Hepatocyte (in vitro differentiated cells): Measurements from ENCODE around the gene ARMH3. TPM values are rescaled to one million over a fixed set of nuclear protein-coding genes. Genes with fewer than 3 reads are reported as not detected.
A peak's percentile ranks its signal among the peaks of the same experiment; 100 is the strongest.

Experiments
- DNase-seq: peaks from one replicate; pipeline ENCODE4 v3.0.0-alpha.2; 2016; ENCODE audit warnings: low spot score
- H2AFZ ChIP-seq: fragments of 200-600 bp; sonication (generic); 2 replicates; pipeline ENCODE4 v1.6.0; 2016; ENCODE audit warnings: antibody characterized with exemption, mild to moderate bottlenecking
- H3K27ac ChIP-seq: fragments of 200-600 bp; sonication (generic); 2 replicates; pipeline ENCODE4 v1.5.1; 2016; ENCODE audit warnings: mild to moderate bottlenecking
- H3K27me3 ChIP-seq: fragments of 200-600 bp; sonication (generic); 2 replicates; pipeline ENCODE4 v1.6.1; 2016
- H3K36me3 ChIP-seq: fragments of 200-600 bp; sonication (generic); replicated peaks from 2 replicates; pipeline ENCODE4 v1.5.1; 2016; ENCODE audit warnings: low read depth; ENCODE audit not compliant: insufficient read depth
- H3K4me1 ChIP-seq: fragments of 200-600 bp; sonication (generic); 2 replicates; pipeline ENCODE4 v1.5.1; 2016; ENCODE audit warnings: mild to moderate bottlenecking, moderate library complexity; ENCODE audit not compliant: insufficient read depth
- H3K4me2 ChIP-seq: fragments of 200-600 bp; sonication (generic); 2 replicates; pipeline ENCODE4 v1.6.0; 2016
- H3K4me3 ChIP-seq: fragments of 200-600 bp; sonication (generic); 2 replicates; pipeline ENCODE4 v1.5.1; 2016; ENCODE audit warnings: mild to moderate bottlenecking
- H3K79me2 ChIP-seq: fragments of 200-600 bp; sonication (generic); 2 replicates; pipeline ENCODE4 v1.6.0; 2017; ENCODE audit warnings: mild to moderate bottlenecking
- H3K9me2 ChIP-seq: fragments of 200-600 bp; sonication (generic); replicated peaks from 2 replicates; pipeline ENCODE4 v1.6.0; 2017; ENCODE audit warnings: mild to moderate bottlenecking; ENCODE audit not compliant: insufficient read depth
- H3K9me3 ChIP-seq: fragments of 200-600 bp; sonication (generic); 2 replicates; pipeline ENCODE4 v1.5.1; 2016; ENCODE audit warnings: low read depth, mild to moderate bottlenecking
- H4K20me1 ChIP-seq: fragments of 200-600 bp; sonication (generic); 2 replicates; pipeline ENCODE4 v1.6.0; 2016; ENCODE audit warnings: mild to moderate bottlenecking; ENCODE audit not compliant: insufficient read depth, poor library complexity, severe bottlenecking
- EZH2 ChIP-seq: fragments of 200-600 bp; sonication (generic); IDR thresholded peaks from 2 replicates; pipeline ENCODE4 v1.6.1; 2016; ENCODE audit warnings: antibody characterized with exemption, mild to moderate bottlenecking, borderline replicate concordance
- EZH2phosphoT487 ChIP-seq: fragments of 200-600 bp; sonication (generic); IDR thresholded peaks from one replicate; pipeline ENCODE4 v1.6.1; 2018; ENCODE audit warnings: antibody characterized with exemption, mild to moderate bottlenecking, low read depth, moderate library complexity; ENCODE audit not compliant: unreplicated experiment, severe bottlenecking
- WGBS: methylation state at CpG from one replicate; pipeline ENCODE4 v1.1.6; 2016; ENCODE audit warnings: low lambda C conversion rate; ENCODE audit errors: missing lambda C conversion rate; 5-methylcytosine and 5-hydroxymethylcytosine counted together
- polyA plus RNA-seq: library from polyadenylated mRNA; unstranded; fragments of >200 nt; fragmentation: Nextera tagmentation; extraction: Ambion mirVana; gene quantifications from 2 replicates; pipeline ENCODE4 v1.2.1, GENCODE V29; 2016
- total RNA-seq: library from RNA; depleted of rRNA; stranded (reverse); fragments of >200 nt; gene quantifications from 2 replicates; pipeline ENCODE4 v1.2.3, GENCODE V29; 2014
- TF ChIP-seq, protein P1 (sequence below): fragments of 200-600 bp; sonication (generic); IDR thresholded peaks from 2 replicates; pipeline ENCODE4 v1.5.1; 2016; ENCODE audit warnings: antibody characterized with exemption, mild to moderate bottlenecking; ENCODE audit not compliant: poor library complexity

ARMH3 gene
- total and polyA plus RNA-seq, 2 experiments from 2014 or later = 10.6 to 15.1 TPM

- H3K36me3 ChIP-seq = no peaks in the 10 kb centered on the region
- peak overlapping the region; percentile 99 for H3K4me2 ChIP-seq
- H3K4me1 ChIP-seq = peaks cover 18% of the 10 kb centered on the region
- H3K4me3 ChIP-seq = peak overlapping the region; percentile 80
- peak overlapping the region; percentile 91 for H3K27ac ChIP-seq
- H4K20me1 ChIP-seq = peaks cover 13% of the 10 kb centered on the region
- H2AFZ ChIP-seq = peak overlapping the region; percentile 69
- TF ChIP-seq EZH2 (no peak), EZH2phosphoT487 (no peak)
- TF ChIP-seq, protein P1, sequence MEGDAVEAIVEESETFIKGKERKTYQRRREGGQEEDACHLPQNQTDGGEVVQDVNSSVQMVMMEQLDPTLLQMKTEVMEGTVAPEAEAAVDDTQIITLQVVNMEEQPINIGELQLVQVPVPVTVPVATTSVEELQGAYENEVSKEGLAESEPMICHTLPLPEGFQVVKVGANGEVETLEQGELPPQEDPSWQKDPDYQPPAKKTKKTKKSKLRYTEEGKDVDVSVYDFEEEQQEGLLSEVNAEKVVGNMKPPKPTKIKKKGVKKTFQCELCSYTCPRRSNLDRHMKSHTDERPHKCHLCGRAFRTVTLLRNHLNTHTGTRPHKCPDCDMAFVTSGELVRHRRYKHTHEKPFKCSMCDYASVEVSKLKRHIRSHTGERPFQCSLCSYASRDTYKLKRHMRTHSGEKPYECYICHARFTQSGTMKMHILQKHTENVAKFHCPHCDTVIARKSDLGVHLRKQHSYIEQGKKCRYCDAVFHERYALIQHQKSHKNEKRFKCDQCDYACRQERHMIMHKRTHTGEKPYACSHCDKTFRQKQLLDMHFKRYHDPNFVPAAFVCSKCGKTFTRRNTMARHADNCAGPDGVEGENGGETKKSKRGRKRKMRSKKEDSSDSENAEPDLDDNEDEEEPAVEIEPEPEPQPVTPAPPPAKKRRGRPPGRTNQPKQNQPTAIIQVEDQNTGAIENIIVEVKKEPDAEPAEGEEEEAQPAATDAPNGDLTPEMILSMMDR = no peak
- peaks cover 31% of the 10 kb centered on the region for H3K79me2 ChIP-seq
- H3K9me3 ChIP-seq = no peaks in the 10 kb centered on the region
- no peaks in the 10 kb centered on the region for H3K27me3 ChIP-seq
- DNase-seq = peak; percentile 64
- H3K9me2 ChIP-seq = no peaks in the 10 kb centered on the region
- 10% methylated on average over 57 of the region's 63 CpGs for WGBS
These were observed 9.8 kb upstream of the ARMH3 start for GRCh38 chr10:102065561-102066398.

DNA sequence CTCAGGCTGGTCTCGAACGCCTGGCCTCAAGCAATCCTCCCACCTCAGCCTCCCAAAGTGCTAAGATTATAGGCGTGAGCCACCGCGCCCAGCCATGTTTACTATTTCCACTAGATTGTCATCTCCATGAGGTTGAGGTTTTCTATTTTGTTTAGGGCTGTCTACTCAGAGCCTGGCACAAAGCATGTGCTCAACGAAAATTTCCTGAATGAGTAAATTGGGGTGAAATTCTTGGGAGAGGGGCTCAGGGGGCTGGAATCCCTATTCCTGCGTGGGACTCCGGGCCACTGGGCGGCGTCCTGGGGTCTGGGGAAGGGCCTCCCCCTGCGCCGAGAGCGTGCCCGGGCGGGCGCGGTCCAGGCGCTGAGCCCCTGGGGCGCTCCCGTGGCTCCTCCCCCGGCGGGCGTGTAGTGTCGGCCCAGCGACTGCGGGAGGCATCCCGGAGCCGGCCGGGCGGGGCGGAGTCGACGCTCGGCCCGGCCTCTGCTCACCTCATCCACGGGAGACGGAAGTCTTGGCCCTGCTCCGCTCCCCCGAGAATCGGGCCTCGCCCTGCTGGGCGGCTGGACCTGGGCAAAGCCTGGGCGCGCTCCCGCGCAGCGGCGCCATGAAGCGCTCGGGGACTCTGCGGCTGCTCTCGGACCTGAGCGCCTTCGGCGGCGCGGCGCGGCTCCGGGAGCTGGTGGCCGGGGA, 9.0 kb upstream of the ARMH3 start, which contains the start of gene HPS6:
HPS6 (plus strand) TSS at position 482 of the 693 bp plus-strand sequence; CDS start at position 608, 126 bp downstream.
- no peaks in the 10 kb centered on the region for H3K36me3 ChIP-seq
- H2AFZ ChIP-seq = peak within 1 kb of the TSS; percentile 69
- H4K20me1 ChIP-seq = peaks cover 13% of the 10 kb centered on the region
- DNase-seq = peak; percentile 97
- TF ChIP-seq EZH2phosphoT487 = no peak
- TF ChIP-seq EZH2 = no peak
- TF ChIP-seq, protein P1 = peak; percentile 19
- WGBS = 3% methylated on average over 57 of the region's 61 CpGs
- peak within 1 kb of the TSS; percentile 99 for H3K4me2 ChIP-seq
- H3K27me3 ChIP-seq = no peaks in the 10 kb centered on the region
- no peaks in the 10 kb centered on the region for H3K9me3 ChIP-seq
- H3K4me1 ChIP-seq = peaks cover 18% of the 10 kb centered on the region
- H3K4me3 ChIP-seq = peak within 1 kb of the TSS; percentile 80
- H3K9me2 ChIP-seq = no peaks in the 10 kb centered on the region
- H3K27ac ChIP-seq = peak within 1 kb of the TSS; percentile 91
- H3K79me2 ChIP-seq = peaks cover 31% of the 10 kb centered on the region

GRCh38 chr10:102064503-102064867, 8.5 kb upstream of the ARMH3 start:
- WGBS = 50% methylated on average over 2 of the region's 2 CpGs
- peak overlapping the region; percentile 99 for H3K4me2 ChIP-seq
- H3K79me2 ChIP-seq = peaks cover 31% of the 10 kb centered on the region
- H3K9me3 ChIP-seq = no peaks in the 10 kb centered on the region
- no peaks in the 10 kb centered on the region for H3K36me3 ChIP-seq
- H4K20me1 ChIP-seq = peaks cover 13% of the 10 kb centered on the region
- no peaks in the 10 kb centered on the region for H3K9me2 ChIP-seq
- no peaks in the 10 kb centered on the region for H3K27me3 ChIP-seq
- H3K27ac ChIP-seq = peak overlapping the region; percentile 71
- no peak for DNase-seq
- H3K4me3 ChIP-seq = peak overlapping the region; percentile 14
- H3K4me1 ChIP-seq = peaks cover 18% of the 10 kb centered on the region
- peak overlapping the region; percentile 65 for H2AFZ ChIP-seq
- no peak for TF ChIP-seq EZH2
- TF ChIP-seq EZH2phosphoT487 = no peak
- TF ChIP-seq, protein P1 = no peak
